CD14-positive monocyte (primary cell): ENCODE measurements around the gene SUPT4H1. TPM values are rescaled to one million over a fixed set of nuclear protein-coding genes. Genes with fewer than 3 reads are reported as not detected.

ENCODE experiments used
- DNase-seq, 3 donors: peaks; one replicate each; pipeline ENCODE4 v3.0.0-alpha.2; 2011 to 2022
- H2AFZ ChIP-seq: 2 replicates; pipeline ENCODE4 v1.6.0; 2012; ENCODE audit warnings: mild to moderate bottlenecking, low read depth, low read length, inconsistent platforms; ENCODE audit not compliant: insufficient read depth, poor library complexity, severe bottlenecking
- H3K27ac ChIP-seq, 2 donors: 1 replicate in 1 of 2; 2 replicates in 1 of 2; pipeline ENCODE4 v1.5.1; 2012 to 2013; ENCODE audit warnings: low read length in 2 of 2, control low read depth in 1 of 2, inconsistent platforms in 1 of 2, low read depth in 1 of 2, mild to moderate bottlenecking in 1 of 2
- H3K27me3 ChIP-seq, 2 donors: one replicate each; pipeline versions ENCODE4 v1.6.0 to v1.6.1; 2011 to 2013; ENCODE audit warnings: low read length in 2 of 2; ENCODE audit not compliant: control insufficient read depth in 2 of 2, insufficient read depth in 2 of 2
- H3K36me3 ChIP-seq, 2 donors: replicated peaks in 1 of 2; 1 replicate in 1 of 2; 2 replicates in 1 of 2; pipeline versions ENCODE4 v1.5.1 to v1.6.1; 2012 to 2013; ENCODE audit warnings: low read length in 2 of 2, control low read depth in 1 of 2, inconsistent platforms in 1 of 2, mild to moderate bottlenecking in 1 of 2; ENCODE audit not compliant: insufficient read depth in 2 of 2, control insufficient read depth in 1 of 2
- H3K4me1 ChIP-seq, 2 donors: 1 replicate in 1 of 2; 2 replicates in 1 of 2; pipeline versions ENCODE4 v1.5.1 to v1.6.1; 2012 to 2013; ENCODE audit warnings: low read length in 2 of 2, control low read depth in 1 of 2, inconsistent platforms in 1 of 2, mild to moderate bottlenecking in 1 of 2, moderate library complexity in 1 of 2; ENCODE audit not compliant: insufficient read depth in 2 of 2, control insufficient read depth in 1 of 2
- H3K4me2 ChIP-seq: replicated peaks from 2 replicates; pipeline ENCODE3; 2012; ENCODE audit warnings: low read length, moderate library complexity, mild to moderate bottlenecking; ENCODE audit not compliant: poor library complexity, severe bottlenecking; ENCODE audit errors: extremely low read depth
- H3K4me3 ChIP-seq, 3 experiments: fragments of 200-600 bp in 1 of 3; sonication (generic) in 1 of 3; replicated peaks in 1 of 3; 1 replicate in 2 of 3; 2 replicates in 1 of 3; pipeline ENCODE4 v1.5.1; 2011 to 2013; ENCODE audit warnings: low read length in 3 of 3, mild to moderate bottlenecking in 3 of 3, control low read depth in 2 of 3, low read depth in 2 of 3, inconsistent platforms in 1 of 3, moderate library complexity in 1 of 3
- H3K79me2 ChIP-seq: 2 replicates; pipeline ENCODE4 v1.6.0; 2012; ENCODE audit warnings: mild to moderate bottlenecking, control low read depth, inconsistent platforms, low read length, moderate library complexity; ENCODE audit not compliant: insufficient read depth
- H3K9ac ChIP-seq: 2 replicates; pipeline ENCODE4 v1.6.0; 2017; ENCODE audit warnings: low read length, mild to moderate bottlenecking; ENCODE audit not compliant: insufficient read depth, poor library complexity, severe bottlenecking
- H3K9me3 ChIP-seq, 2 donors: replicated peaks in 1 of 2; 1 replicate in 1 of 2; 2 replicates in 1 of 2; pipeline versions ENCODE4 v1.5.1 to v1.6.1; 2012 to 2013; ENCODE audit warnings: low read length in 2 of 2, control low read depth in 1 of 2; ENCODE audit not compliant: control insufficient read depth in 1 of 2, insufficient read depth in 1 of 2
- H4K20me1 ChIP-seq: 2 replicates; pipeline ENCODE4 v1.6.0; 2012; ENCODE audit warnings: mild to moderate bottlenecking, low read length, control low read depth, moderate library complexity; ENCODE audit not compliant: insufficient read depth
- H3K27ac Mint-ChIP-seq, 7 donors: one replicate each; pipeline ENCODE4 v1.8.0; 2020; ENCODE audit warnings: mild to moderate bottlenecking in 7 of 7, mixed read lengths in 7 of 7, moderate library complexity in 6 of 7, inconsistent platforms in 2 of 7
- H3K27me3 Mint-ChIP-seq, 3 donors: one replicate each; pipeline ENCODE4 v1.8.0; 2021 to 2022; ENCODE audit warnings: low read depth in 3 of 3, mild to moderate bottlenecking in 3 of 3, mixed read lengths in 3 of 3, moderate library complexity in 3 of 3, inconsistent platforms in 1 of 3
- H3K36me3 Mint-ChIP-seq, 2 donors: one replicate each; pipeline ENCODE4 v1.8.0; 2020; ENCODE audit warnings: mixed read lengths in 2 of 2, inconsistent platforms in 1 of 2, mild to moderate bottlenecking in 1 of 2
- H3K4me1 Mint-ChIP-seq: one replicate; pipeline ENCODE4 v1.8.0; 2020; ENCODE audit warnings: mild to moderate bottlenecking, mixed read lengths
- H3K4me3 Mint-ChIP-seq, 2 donors: one replicate each; pipeline ENCODE4 v1.8.0; 2020; ENCODE audit warnings: mild to moderate bottlenecking in 2 of 2, mixed read lengths in 2 of 2, moderate library complexity in 1 of 2
- H3K9me3 Mint-ChIP-seq, 7 donors: one replicate each; pipeline ENCODE4 v1.8.0; 2020 to 2022; ENCODE audit warnings: mixed read lengths in 7 of 7, mild to moderate bottlenecking in 6 of 7, moderate library complexity in 6 of 7, inconsistent platforms in 2 of 7
- WGBS: methylation state at CpG from one replicate; pipeline ENCODE4 v1.1.5; 2013; ENCODE audit warnings: missing lambda C conversion rate; ENCODE audit not compliant: insufficient coverage; 5-methylcytosine and 5-hydroxymethylcytosine counted together
- intact Hi-C, 2 donors: fragments of 100-400 bp; cut with micrococcal nuclease; formaldehyde crosslinking; loops; one replicate each; pipeline versions ENCODE4 v1.15.0 to v1.15.1; 2023
- polyA plus RNA-seq, 3 donors: library from polyadenylated mRNA; depleted of rRNA in 1 of 3; unstranded in 2 of 3; stranded (reverse) in 1 of 3; fragments of 300-500 nt in 2 of 3; fragments of >200 nt in 1 of 3; fragmentation: Illumina TruSeq in 2 of 3; gene quantifications; 1 replicate in 2 of 3; 2 replicates in 1 of 3; pipeline ENCODE4 v1.2.3, GENCODE V29; 2012 to 2021
- TF ChIP-seq, protein P1 (sequence below): fragments of 200-600 bp; IDR thresholded peaks from one replicate; pipeline ENCODE4 v1.8.0; 2022; ENCODE audit warnings: antibody characterized with exemption, mild to moderate bottlenecking

Gene SUPT4H1
- polyA plus RNA-seq, 3 donors: 144 to 251 (median 241) TPM

DNA sequence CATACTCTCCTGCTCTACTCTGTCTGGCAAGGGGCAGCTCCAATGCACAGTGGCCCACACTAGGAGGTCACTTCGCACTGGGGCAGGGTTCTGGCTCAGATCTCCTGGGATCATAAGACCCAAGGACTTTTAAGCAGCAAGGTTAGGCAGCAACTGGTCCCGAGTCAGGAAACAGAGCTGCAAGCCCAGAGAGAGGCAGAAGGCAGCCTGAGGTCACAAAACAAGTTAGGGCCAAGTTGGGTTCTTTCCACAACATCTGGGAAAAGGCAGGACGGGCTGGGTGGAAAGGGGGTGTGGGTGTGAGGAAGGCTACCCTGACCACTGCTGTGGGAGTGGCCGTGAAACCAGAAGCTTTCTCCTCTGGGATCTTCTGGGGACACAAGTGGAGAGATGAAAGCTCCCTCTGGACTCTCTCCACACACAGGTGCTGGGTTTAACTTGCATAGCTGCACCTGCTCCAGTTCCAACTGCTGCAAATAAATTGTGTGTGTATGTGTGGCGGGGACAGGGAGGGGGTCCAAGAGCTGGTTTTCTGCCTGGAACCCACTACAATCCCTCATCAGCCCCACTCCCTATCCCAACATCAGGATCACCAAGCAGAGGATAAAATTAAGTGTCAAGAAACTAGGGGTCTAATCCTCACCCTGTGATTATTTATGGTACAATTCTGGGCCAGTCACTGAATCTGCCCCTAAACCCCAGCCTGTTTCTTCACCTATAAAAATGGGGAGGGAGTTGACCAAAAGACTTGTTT, 15.4 kb downstream of the SUPT4H1 start:
- Histone ChIP-seq H3K9ac (peak overlapping the region; percentile 98), H3K79me2 (peaks cover 92% of the 10 kb centered on the region)

GRCh38 chr17:58335779-58336455, 16.1 kb downstream of the SUPT4H1 start:
- Histone ChIP-seq H4K20me1 (peaks cover 15% of the 10 kb centered on the region), H3K79me2 (peaks cover 92% of the 10 kb centered on the region), H2AFZ (no peak overlapping the region), H3K9ac (peak overlapping the region; percentile 98), H3K4me2 (peak overlapping the region; percentile 99), H3K36me3 (peaks cover 2 to 11% of the 10 kb centered on the region in 2 donors), H3K27me3 (no peaks in the 10 kb centered on the region), H3K4me3 (peak overlapping the region in 1 of 3 experiments; percentile 100), H3K27ac (peak overlapping the region; percentile 98 to 100), H3K9me3 (no peaks in the 10 kb centered on the region), H3K4me1 (peaks cover 81 to 83% of the 10 kb centered on the region in 2 donors)
- H3K9me3 Mint-ChIP-seq: peaks cover 0 to 7% (median 5%) of the 10 kb centered on the region in 7 donors
- H3K27me3 Mint-ChIP-seq: peaks cover 0 to 9% (median 0%) of the 10 kb centered on the region in 3 donors
- H3K4me3 Mint-ChIP-seq: peak overlapping the region; percentile 90 to 100
- peak; percentile 57 to 75 (median 72) for DNase-seq
- H3K27ac Mint-ChIP-seq: peak overlapping the region; percentile 99 to 100 (median 99)
- intact Hi-C loops: loop anchor here in 1 of 2 donors (10.0 kb wide), 1 partner anchor 179 kb away; the partner anchor contains the start of gene MTMR4
- H3K36me3 Mint-ChIP-seq: peaks cover 5 to 14% of the 10 kb centered on the region in 2 donors
- WGBS: 3% methylated on average over 4 of the region's 4 CpGs
- peaks cover 76% of the 10 kb centered on the region for H3K4me1 Mint-ChIP-seq
- TF ChIP-seq, protein P1, sequence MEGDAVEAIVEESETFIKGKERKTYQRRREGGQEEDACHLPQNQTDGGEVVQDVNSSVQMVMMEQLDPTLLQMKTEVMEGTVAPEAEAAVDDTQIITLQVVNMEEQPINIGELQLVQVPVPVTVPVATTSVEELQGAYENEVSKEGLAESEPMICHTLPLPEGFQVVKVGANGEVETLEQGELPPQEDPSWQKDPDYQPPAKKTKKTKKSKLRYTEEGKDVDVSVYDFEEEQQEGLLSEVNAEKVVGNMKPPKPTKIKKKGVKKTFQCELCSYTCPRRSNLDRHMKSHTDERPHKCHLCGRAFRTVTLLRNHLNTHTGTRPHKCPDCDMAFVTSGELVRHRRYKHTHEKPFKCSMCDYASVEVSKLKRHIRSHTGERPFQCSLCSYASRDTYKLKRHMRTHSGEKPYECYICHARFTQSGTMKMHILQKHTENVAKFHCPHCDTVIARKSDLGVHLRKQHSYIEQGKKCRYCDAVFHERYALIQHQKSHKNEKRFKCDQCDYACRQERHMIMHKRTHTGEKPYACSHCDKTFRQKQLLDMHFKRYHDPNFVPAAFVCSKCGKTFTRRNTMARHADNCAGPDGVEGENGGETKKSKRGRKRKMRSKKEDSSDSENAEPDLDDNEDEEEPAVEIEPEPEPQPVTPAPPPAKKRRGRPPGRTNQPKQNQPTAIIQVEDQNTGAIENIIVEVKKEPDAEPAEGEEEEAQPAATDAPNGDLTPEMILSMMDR: no peak

More for the DNA sequence above, 15.4 kb downstream of the SUPT4H1 start:
- intact Hi-C loops: loop anchor here in 1 of 2 donors (10.0 kb wide), 1 partner anchor 178 kb away; the partner anchor contains the start of gene MTMR4
- Mint-ChIP-seq H3K27ac (peak overlapping the region; percentile 99 to 100 (median 99)), H3K9me3 (peaks cover 0 to 4% (median 2%) of the 10 kb centered on the region in 7 donors), H3K4me1 (peaks cover 78% of the 10 kb centered on the region), H3K27me3 (peaks cover 0 to 6% (median 0%) of the 10 kb centered on the region in 3 donors), H3K4me3 (peak overlapping the region; percentile 90 to 100), H3K36me3 (peaks cover 2 to 8% of the 10 kb centered on the region in 2 donors)
- Histone ChIP-seq H3K9me3 (no peaks in the 10 kb centered on the region), H3K4me2 (peak overlapping the region; percentile 99), H4K20me1 (peaks cover 8% of the 10 kb centered on the region), H2AFZ (no peak overlapping the region), H3K36me3 (peaks cover 0 to 5% of the 10 kb centered on the region in 2 donors), H3K4me3 (peak overlapping the region; percentile 42 to 100 (median 48)), H3K27ac (peak overlapping the region; percentile 98 to 100), H3K4me1 (peaks cover 88 to 90% of the 10 kb centered on the region in 2 donors), H3K27me3 (no peaks in the 10 kb centered on the region)
- TF ChIP-seq, protein P1: no peak
- no peak for DNase-seq
- WGBS: 0% methylated on average over 3 of the region's 5 CpGs
